ENCODE measurements around the gene SYT17.
A peak's percentile ranks its signal among the peaks of the same experiment; 100 is the strongest.
"Not testable (repeated sequence)": the region's sequence is repeated elsewhere in the genome, so short reads cannot be mapped to it uniquely, and the experiment has no call there.

SYT17 gene

DNA sequence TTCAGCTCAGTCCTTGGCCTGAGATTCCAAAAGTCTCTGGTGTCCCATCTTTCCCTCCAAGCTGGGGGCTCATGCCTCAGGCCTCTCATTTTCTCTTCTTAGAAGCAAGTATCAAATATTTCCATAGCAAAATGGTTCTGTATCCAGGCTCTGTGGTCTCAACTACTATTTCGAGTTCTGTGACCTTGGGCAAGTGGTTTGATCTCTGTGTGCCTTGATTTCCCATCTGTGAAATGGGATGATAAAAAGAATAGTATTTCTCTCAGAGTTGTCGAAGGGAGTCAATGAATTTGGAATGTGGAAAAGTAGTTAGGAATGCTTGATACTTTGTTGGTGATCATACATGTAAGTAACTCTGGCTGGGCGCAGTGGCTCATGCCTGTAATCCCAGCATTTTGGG, 6.4 kb downstream of the SYT17 start:
- DNase-seq, result no peak

- DNase-seq, result no peak
Measured at GRCh38 chr16:19175492-19176262, 7.6 kb downstream of the SYT17 start.

DNA sequence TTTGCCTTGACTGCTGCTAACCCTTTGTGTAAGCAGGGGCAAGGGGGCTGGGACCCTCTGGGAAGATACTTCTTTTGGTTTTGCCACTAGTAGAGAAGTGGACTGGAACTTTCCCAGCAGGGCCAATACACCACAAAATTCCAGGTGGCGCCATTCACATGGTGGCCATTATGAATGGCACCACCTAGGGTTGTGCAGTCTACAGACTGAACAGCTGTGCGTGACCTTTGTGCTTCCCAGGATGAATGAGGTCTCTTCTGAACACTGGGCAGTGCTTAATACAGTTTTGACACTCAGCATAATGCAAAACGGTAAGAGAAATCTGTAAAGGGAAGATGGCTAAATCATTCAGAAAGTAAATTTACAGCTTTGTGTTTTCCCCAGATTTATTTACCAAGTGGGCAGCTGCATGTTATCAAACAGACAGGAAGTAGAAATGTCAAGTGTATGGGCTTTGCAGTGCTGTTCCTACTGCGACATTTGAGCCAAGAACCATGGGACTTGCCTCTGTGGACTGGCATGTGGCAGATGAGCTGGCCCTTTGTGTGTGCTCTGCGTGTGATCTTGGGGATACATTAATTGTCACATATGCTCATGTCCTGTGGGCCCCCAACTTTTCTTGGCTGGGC, 9.2 kb downstream of the SYT17 start:
- DNase-seq, result no peak

- no peak for DNase-seq
Measured at GRCh38 chr16:19179546-19180490, 11.8 kb downstream of the SYT17 start.

GRCh38 chr16:19180741-19181140, 12.7 kb downstream of the SYT17 start:
- DNase-seq, result no peak

GRCh38 chr16:19182481-19182880, 14.4 kb downstream of the SYT17 start:
- no peak for DNase-seq

DNA sequence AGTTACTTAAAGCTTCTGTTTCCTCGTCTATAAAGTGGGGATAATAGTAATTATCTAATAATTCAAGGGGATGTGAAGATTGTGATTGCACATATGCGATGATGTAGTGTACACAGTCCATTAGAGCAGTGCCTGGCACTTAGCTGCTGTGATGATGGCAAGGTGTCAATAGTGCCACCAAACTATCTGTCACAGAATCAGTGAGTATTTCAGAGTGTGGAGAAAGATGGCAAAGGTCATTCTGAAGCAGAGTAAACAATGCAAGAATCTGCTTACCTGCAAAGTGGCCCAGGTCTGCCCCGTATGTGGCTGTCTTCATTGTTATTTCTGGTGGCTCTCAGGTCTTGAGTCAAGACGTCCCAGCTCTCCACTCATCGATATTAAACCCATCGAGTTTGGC, 15.1 kb downstream of the SYT17 start:
- no peak for DNase-seq

DNA sequence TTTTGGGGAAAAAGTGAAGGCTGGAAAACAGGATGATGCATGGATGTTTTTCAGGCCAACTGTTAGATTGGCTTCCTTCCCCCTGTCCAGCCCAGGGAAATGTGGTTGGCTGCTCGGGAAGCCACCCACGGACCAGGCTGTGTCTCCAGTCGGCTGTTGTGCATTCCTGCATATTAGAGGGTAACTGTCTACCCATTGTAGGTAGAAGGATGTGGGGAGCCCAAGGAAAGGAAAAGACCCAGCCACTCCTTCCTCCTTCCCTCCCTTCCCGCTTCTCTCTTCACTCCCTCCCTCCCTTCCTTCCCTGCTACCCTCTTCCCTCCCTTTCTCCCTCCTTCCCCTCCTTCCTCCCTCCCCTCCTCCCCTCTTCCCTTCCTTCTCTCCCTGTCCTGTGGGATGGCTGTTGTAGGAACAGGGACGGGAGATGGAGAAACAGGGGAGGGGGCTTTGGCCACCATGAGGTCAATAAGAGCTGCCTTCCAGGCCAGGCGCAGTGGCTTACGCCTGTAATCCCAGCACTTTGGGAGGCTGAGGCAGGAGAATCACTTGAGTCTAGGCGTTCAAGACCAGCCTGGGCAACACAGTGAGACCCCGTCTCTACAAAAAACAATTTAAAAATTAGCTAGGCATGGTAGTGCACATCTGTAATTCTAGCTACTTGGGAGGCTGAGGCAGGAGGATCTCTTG, 16.9 kb downstream of the SYT17 start:
- DNase-seq, result no peak

DNA sequence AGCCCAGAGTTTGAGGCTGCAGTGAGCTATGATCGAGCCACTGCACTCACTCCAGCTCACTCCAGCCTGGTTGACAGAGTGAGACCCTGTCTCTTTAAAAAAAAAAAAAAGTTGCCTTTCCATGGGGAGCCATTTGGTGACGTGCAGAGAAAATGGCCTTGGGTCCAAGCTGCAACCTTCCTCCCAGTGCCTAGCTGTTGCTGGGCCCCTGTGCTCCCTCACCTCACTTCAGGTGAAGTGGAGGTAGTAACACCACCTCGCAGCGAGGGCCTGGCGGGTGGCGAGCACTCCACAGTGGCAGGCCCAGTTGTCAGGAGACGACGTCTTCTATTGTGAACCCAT, 17.4 kb downstream of the SYT17 start:
- DNase-seq, result no peak

GRCh38 chr16:19186408-19186807, 18.4 kb downstream of the SYT17 start:
- DNase-seq, result no peak

DNA sequence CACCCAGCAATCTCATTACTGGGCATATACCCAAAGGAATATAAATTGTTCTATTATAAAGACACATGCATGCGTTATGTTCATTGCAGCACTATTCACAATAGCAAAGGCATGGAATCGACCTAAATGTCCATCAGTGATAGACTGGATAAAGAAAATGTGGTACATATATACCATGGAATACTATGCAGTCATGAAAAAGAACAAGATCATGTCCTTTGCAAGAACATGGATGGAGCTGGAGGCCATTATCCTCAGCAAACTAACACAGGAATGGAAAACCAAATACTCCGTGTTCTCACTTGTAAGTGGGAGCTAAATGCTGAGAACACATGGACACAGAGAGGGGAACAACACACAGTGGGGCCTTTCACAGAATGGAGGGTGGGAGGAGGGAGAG, 19.9 kb downstream of the SYT17 start:
- DNase-seq, result not testable (repeated sequence)

GRCh38 chr16:19188406-19188805, 20.4 kb downstream of the SYT17 start:
- no peak for DNase-seq

DNA sequence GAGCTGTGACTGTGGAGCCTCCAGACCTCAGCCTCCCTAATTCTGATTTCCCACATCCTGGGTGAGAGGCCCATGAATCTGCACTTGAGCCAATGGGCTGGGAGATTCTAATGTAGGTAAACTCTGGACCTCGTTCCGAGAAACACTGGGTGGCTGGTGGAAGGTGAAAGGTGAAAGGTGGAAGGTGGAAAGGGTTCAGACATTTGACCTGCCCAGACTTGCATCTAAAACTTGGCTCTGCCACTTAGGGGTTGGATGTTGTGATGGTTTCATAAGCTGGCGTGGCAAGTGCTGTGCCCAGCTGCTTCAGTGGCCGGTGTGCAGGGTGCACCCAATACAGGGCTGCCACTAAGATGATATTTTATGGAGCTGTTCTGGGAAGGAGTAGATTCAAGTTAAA, 24.8 kb downstream of the SYT17 start:
- DNase-seq, result no peak

- peak in 1 of 2 experiments; percentile 47 for DNase-seq
Measured at GRCh38 chr16:19196871-19197270, 28.8 kb downstream of the SYT17 start.

DNA sequence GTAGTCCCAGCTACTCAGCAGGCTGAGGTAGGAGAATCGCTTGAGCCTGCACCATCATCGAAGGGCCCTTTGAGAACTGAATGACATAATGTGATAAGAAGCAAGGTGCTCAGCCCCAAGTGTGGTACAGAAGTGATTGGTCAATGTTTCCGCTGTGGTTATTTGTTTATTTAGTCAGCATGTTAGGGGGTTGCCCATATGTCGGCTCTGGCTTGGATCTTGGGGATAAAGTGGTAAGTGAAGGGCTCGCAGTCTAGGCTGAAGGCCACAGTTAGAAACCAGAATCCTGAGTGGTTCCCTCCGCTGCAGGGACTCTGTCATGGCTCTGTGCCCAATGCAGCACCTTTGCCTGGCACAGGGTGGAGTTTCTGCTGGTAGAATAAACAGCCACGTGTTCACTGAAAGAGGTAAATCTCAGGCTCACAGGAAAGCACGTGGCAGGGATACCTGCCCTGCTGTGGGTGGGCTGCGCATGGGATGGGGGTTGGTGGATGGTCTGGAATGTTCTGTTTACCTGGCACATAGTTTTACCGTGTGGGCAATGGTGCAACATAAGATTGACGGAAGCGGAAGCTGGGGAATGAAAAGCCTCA, 35.4 kb downstream of the SYT17 start:
- DNase-seq, result no peak

- DNase-seq, result no peak
Measured at GRCh38 chr16:19210280-19210924, 42.4 kb downstream of the SYT17 start.

DNA sequence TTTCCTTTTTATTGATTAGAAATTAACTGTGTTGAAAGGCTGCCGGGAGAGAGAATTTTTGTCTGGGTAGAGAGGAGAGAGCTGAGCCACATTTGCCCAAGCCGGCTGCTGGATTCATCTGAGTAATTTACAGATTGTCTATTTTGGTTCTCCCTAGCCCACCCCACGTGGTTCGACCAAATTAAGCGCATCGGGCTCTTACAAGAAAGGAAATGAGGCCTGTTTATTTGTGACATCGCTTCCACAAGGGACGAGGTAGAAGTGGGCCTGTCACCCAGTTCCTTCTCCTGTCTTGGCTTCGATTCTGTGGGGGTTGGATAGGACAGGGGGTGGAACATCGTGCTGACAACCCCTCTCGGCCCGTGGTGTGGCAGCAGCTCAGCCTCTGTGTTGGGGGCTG, 42.9 kb downstream of the SYT17 start:
- DNase-seq, result no peak

DNA sequence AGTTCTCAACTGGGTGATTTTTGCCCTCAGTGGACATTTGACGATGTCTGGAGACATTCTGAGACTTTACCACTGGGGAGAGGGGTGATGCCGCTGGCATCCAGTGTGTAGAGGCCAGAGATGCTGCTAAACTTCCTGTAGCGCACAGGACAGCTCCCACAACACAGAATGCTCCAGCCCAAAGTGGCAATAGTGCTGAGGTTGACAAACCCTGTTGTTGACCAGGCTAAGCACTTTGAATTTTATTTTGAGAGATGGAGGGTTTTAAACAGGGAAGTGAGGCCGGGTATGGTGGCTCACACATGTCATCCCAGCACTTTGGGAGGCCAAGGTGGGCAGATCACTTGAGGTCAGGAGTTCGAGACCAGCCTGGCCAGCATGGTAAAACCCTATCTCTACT, 44.0 kb downstream of the SYT17 start:
- no peak for DNase-seq

DNA sequence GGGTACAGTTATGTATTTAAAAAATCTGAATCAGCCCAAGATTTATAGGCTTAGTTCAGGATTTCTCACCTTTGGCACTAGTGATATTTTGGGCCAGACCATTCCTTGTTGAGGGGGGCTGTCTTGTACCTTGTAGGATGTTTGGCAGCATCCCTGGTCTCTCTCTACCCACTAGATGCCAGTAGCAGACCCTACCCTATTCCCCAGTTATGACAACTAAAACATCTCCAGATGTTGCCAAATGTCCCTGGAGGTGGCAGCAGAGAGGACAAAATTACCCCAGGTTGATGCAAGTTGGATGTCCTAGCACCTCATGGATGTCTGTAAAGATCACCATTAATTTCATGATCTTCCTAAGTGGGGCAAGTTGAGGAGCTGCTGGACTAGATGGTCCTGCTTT, 45.8 kb downstream of the SYT17 start:
- no peak for DNase-seq

DNA sequence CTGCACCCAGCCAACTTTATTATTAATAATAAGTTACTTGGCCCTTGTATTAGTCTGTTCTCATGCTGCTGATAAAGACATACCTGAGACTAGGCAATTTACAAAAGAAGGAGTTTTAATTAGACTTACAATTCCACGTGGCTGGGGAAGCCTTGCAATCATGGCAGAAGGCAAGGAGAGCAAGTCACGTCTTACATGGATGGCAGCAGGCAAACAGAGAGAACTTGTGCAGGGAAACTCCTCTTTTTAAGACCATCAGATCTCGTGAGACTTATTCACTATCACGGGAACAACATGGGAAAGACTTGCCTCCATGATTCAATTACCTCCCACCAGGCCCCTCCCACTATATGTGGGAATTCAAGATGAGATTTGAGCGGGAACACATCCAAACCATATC, 47.7 kb downstream of the SYT17 start:
- DNase-seq, result no peak

DNA sequence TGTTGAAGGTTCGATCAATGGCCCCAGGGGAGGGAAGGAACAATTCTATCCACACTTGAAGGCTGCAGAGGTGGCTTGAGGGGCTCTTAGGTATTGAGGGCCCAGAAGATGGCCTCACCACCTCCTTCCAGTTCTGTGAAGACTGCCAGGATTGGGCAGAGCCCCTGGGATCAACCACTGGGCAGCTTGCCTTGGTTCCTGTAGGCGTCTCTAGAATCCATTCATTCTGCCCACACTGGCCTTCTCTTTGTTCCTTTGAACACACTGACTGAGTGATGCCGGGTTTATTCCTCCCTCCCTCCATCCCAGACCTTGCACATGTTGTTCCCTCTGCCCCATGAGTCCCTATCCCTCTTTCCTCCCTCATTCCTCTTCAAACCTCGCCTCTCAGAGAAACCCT, 50.5 kb downstream of the SYT17 start:
- DNase-seq, result no peak

- DNase-seq, result no peak
Measured at GRCh38 chr16:19219836-19220235, 51.8 kb downstream of the SYT17 start.
